ENCODE data around the gene SCYGR6. TPM values are rescaled to one million over a fixed set of nuclear protein-coding genes. Genes with fewer than 3 reads are reported as not detected.

Gene SCYGR6
- total RNA-seq, 1 donor from 2014 or later, result not detected

- TF ChIP-seq CTCF (IDR thresholded peaks at IDR 0.05; ENCODE audit: insufficient read depth, low read length, poor library complexity, severe bottlenecking), result no peak
- DNase-seq (ENCODE audit: low read depth), result no peak
- H3K36me3 ChIP-seq (ENCODE audit: control insufficient read depth, insufficient read depth, low read length), result no peaks in the 10 kb centered on the region
- H3K4me3 ChIP-seq (ENCODE audit: low read depth, low read length), result no peak overlapping the region
- H3K27me3 ChIP-seq (ENCODE audit: control insufficient read depth, insufficient read depth, low read length), result no peaks in the 10 kb centered on the region
These were observed 37.4 kb downstream of the SCYGR6 start for GRCh38 chr2:227687189-227687588.

- no peak for TF ChIP-seq CTCF (IDR thresholded peaks at IDR 0.05; ENCODE audit: insufficient read depth, low read length, poor library complexity, severe bottlenecking)
- no peaks in the 10 kb centered on the region for H3K27me3 ChIP-seq (ENCODE audit: control insufficient read depth, insufficient read depth, low read length)
- H3K36me3 ChIP-seq (ENCODE audit: control insufficient read depth, insufficient read depth, low read length), result no peaks in the 10 kb centered on the region
- no peak for DNase-seq (ENCODE audit: low read depth)
- no peak overlapping the region for H3K4me3 ChIP-seq (ENCODE audit: low read depth, low read length)
These were observed 40.3 kb downstream of the SCYGR6 start for GRCh38 chr2:227684258-227684657.

GRCh38 chr2:227677928-227678327, 46.6 kb downstream of the SCYGR6 start:
- no peak for TF ChIP-seq CTCF (IDR thresholded peaks at IDR 0.05; ENCODE audit: insufficient read depth, low read length, poor library complexity, severe bottlenecking)
- no peaks in the 10 kb centered on the region for H3K36me3 ChIP-seq (ENCODE audit: control insufficient read depth, insufficient read depth, low read length)

GRCh38 chr2:227674485-227674884, 50.1 kb downstream of the SCYGR6 start:
- Histone ChIP-seq H3K27me3 (ENCODE audit: control insufficient read depth, insufficient read depth, low read length) (no peaks in the 10 kb centered on the region), H3K4me3 (ENCODE audit: low read depth, low read length) (no peak overlapping the region), H3K36me3 (ENCODE audit: control insufficient read depth, insufficient read depth, low read length) (no peaks in the 10 kb centered on the region)
- no peak for TF ChIP-seq CTCF (IDR thresholded peaks at IDR 0.05; ENCODE audit: insufficient read depth, low read length, poor library complexity, severe bottlenecking)
- no peak for DNase-seq (ENCODE audit: low read depth)

More at GRCh38 chr2:227677928-227678327, 46.6 kb downstream of the SCYGR6 start:
- Histone ChIP-seq H3K4me3 (ENCODE audit: low read depth, low read length) (no peak overlapping the region), H3K27me3 (ENCODE audit: control insufficient read depth, insufficient read depth, low read length) (no peaks in the 10 kb centered on the region)
- DNase-seq (ENCODE audit: low read depth), result no peak

Other genes starting within 250 kb of the SCYGR6 start
- gene SCYGR2, start 125.9 kb downstream of the SCYGR6 start, total RNA-seq, result not detected in 2 replicates
- not detected in 2 replicates for gene SCYGR3, start 109.9 kb downstream of the SCYGR6 start, total RNA-seq
- not detected in 2 replicates for gene SCYGR4, start 107.3 kb downstream of the SCYGR6 start, total RNA-seq
- not detected in 2 replicates for gene SCYGR5, start 58.0 kb downstream of the SCYGR6 start, total RNA-seq
- 0.07 and 0.25 TPM in 2 replicates for gene SLC19A3, start 6.7 kb downstream of the SCYGR6 start, total RNA-seq
- gene SCYGR7, start 3.6 kb upstream of the SCYGR6 start, total RNA-seq, result not detected in 2 replicates
- gene SCYGR8, start 21.1 kb upstream of the SCYGR6 start, total RNA-seq, result not detected in 2 replicates
- gene CCL20, start 89.1 kb upstream of the SCYGR6 start, total RNA-seq, result 0.68 and 1.0 TPM in 2 replicates
- not detected in 2 replicates for gene DAW1, start 146.9 kb upstream of the SCYGR6 start, total RNA-seq